ENCODE data around the gene FBXW8.

FBXW8 gene

DNA sequence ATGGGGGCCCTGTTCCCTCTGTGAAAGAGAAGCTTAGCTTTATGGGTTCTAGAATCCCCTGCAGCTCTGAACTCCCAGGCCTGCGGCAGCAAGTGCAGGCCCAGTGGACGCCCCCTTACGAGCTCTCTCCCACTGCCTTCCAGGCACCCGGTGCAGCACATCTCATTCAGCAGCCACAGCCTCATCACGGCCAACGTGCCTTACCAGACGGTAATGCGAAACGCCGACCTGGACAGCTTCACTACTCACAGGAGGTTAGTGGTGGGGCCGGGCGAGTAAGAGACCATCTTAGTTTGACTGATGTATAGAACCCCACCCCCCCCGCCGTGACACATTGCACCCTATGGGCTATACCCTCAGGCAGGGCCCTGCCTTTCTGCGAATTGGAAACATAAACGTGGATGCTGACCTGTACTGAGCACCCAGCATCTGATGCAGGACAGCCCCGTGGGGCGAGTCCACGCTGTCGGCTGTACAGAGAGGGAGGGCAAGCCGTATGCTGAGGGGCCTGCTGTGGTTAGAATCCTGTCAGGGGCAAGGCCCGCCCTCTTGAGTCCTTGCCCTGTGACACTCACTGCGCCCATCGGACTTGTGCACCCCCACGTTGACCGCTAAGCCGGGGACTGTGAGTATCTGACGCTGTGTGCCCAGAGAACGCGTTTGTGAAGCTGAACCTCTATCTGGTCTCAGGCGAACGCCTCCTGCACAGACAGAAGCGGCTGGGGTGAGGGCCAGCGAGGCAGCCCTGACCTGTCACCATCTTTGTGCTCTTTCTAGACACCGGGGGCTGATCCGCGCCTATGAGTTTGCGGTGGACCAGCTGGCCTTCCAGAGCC lies 116.7 kb downstream of the FBXW8 start:
- intact Hi-C loops (cut with DNase I; ENCODE audit: low total_unique reads): loop anchor here (5.0 kb wide), 1 partner anchor 90 kb away; no protein-coding TSS in a partner anchor
- H3K27me3 ChIP-seq: no peaks in the 10 kb centered on the region
- H3K4me3 ChIP-seq: no peak overlapping the region
- H3K36me3 ChIP-seq: peaks cover 23 to 69% (median 52%) of the 10 kb centered on the region in 3 donors
- TF ChIP-seq, protein P1, sequence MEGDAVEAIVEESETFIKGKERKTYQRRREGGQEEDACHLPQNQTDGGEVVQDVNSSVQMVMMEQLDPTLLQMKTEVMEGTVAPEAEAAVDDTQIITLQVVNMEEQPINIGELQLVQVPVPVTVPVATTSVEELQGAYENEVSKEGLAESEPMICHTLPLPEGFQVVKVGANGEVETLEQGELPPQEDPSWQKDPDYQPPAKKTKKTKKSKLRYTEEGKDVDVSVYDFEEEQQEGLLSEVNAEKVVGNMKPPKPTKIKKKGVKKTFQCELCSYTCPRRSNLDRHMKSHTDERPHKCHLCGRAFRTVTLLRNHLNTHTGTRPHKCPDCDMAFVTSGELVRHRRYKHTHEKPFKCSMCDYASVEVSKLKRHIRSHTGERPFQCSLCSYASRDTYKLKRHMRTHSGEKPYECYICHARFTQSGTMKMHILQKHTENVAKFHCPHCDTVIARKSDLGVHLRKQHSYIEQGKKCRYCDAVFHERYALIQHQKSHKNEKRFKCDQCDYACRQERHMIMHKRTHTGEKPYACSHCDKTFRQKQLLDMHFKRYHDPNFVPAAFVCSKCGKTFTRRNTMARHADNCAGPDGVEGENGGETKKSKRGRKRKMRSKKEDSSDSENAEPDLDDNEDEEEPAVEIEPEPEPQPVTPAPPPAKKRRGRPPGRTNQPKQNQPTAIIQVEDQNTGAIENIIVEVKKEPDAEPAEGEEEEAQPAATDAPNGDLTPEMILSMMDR (IDR thresholded peaks at IDR 0.05): no peak
- H3K9me3 ChIP-seq: no peaks in the 10 kb centered on the region
- H3K27ac ChIP-seq: no peak overlapping the region
- peaks cover 0 to 9% (median 4%) of the 10 kb centered on the region in 4 donors for H3K4me1 ChIP-seq
- no peak for DNase-seq

DNA sequence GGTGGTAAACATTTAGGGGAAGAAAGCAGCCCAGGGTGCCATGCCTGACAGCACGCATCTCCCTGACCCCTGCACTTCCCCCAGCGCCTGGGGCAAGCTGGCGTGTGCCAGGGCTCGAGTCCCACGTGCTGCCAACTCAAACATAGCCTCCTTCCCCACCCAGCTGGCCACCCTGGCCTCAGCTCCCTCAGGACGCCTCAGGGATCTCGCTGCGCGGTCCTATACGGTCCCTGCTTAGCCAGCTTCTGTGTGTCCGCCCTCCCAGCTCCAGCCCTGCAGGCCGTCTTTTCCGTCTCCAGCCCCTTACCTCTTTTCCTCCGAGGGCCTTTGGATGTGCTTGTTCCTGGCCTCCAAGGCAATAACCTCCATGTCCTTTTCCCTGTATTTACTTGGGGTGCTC lies 117.5 kb downstream of the FBXW8 start:
- TF ChIP-seq, protein P1 (IDR thresholded peaks at IDR 0.05): no peak
- no peaks in the 10 kb centered on the region for H3K9me3 ChIP-seq
- no peak overlapping the region for H3K4me3 ChIP-seq
- no peak for DNase-seq
- peaks cover 23 to 67% (median 52%) of the 10 kb centered on the region in 3 donors for H3K36me3 ChIP-seq
- intact Hi-C loops (cut with DNase I; ENCODE audit: low total_unique reads): loop anchor here (5.0 kb wide), 1 partner anchor 89 kb away; no protein-coding TSS in a partner anchor
- no peak overlapping the region for H3K27ac ChIP-seq
- H3K27me3 ChIP-seq: no peaks in the 10 kb centered on the region
- H3K4me1 ChIP-seq: peaks cover 0 to 16% (median 8%) of the 10 kb centered on the region in 4 donors

DNA sequence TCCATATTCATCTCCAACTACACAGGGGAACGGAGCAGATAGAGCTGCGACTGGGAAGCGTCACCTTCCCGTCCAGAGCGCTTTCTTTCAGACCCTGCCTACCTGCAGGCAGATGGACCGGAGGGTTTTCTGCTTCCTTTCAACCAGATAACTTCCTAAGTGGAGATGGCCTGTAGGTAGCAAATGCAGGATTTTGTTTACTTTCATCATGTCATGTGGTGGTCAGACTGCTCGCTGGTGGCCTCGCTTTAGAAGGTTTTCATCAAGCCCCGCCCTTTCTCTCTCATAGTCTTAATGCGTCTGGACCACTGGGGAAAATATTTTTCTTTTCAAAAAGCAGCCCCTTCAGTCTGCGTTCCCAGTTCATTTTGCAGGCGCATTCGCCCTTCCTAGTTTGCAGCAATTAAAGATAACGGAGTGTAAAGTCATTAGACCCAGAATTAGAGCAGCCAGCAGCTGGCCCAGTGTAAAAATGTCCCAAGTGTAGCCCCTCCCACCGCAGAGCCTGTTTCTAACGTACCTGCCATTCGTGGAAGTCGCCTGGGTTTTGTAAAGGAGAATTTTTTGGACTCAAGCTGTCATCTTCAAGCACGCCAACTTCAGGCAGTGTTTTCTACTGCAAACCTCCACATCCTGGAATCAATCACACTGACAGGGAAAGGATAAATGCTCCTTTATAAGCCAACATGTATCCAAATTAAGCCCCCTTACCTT lies 119.6 kb downstream of the FBXW8 start:
- Histone ChIP-seq H3K9me3 (no peaks in the 10 kb centered on the region), H3K4me3 (no peak overlapping the region), H3K27me3 (peaks cover 0 to 16% of the 10 kb centered on the region in 2 donors), H3K27ac (no peak overlapping the region), H3K36me3 (peaks cover 23 to 46% (median 39%) of the 10 kb centered on the region in 3 donors), H3K4me1 (peaks cover 0 to 21% (median 9%) of the 10 kb centered on the region in 4 donors)
- intact Hi-C loops (cut with DNase I; ENCODE audit: low total_unique reads): no loop called here
- TF ChIP-seq, protein P1 (IDR thresholded peaks at IDR 0.05): no peak
- peak in 1 of 2 donors; percentile 29 for DNase-seq

DNA sequence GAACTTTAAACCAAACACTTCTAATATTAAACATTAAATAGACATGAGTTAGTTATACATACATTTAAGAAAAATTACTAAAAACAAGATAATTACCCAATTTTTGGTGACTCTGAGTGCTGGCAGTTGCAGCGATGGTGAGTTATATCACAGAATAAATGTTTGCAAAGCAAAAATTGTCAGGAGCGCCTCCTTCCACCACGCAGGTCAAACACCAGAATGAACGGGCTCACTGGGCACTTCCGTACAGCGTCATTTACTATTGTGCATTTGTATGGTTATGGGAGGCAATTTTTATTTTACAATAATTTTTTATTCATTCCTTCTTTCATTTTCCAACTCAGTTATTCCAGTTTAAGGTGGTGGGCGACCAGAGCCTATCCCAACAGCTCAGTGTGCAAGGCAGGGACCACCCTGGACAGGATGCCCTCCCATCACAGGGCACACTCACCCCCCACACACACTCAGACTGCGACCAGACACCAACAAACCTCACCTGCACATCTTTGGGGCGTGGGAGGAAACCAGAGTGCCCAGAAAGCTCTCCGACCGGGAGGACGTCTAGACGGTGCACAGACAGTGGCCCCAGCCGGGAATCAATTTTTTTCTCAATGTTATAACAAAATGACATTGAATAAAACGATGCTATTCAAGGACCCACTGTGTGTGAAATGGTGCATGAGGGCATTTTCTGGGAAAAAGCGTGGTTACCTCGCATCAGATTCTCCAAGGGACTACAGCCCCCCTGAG lies 121.3 kb downstream of the FBXW8 start:
- intact Hi-C loops (cut with DNase I; ENCODE audit: low total_unique reads): no loop called here
- no peak overlapping the region for H3K4me3 ChIP-seq
- peaks cover 0 to 30% of the 10 kb centered on the region in 2 donors for H3K27me3 ChIP-seq
- DNase-seq: peak; percentile 13 to 44
- peaks cover 0 to 14% (median 6%) of the 10 kb centered on the region in 4 donors for H3K4me1 ChIP-seq
- peaks cover 20 to 31% (median 31%) of the 10 kb centered on the region in 3 donors for H3K36me3 ChIP-seq
- H3K9me3 ChIP-seq: no peaks in the 10 kb centered on the region
- TF ChIP-seq, protein P1 (IDR thresholded peaks at IDR 0.05): no peak
- H3K27ac ChIP-seq: no peak overlapping the region

Measured in tibial artery (tissue), 4 donors.